Measurements from ENCODE around the gene NBEAL2.

The NBEAL2 gene

GRCh38 chr3:46978985-46979944 lies at the start of gene NBEAL2:
TSS of gene NBEAL2 (plus strand) at chr3:46979666. CDS start at chr3:46979862, 196 bp downstream.
- peak; percentile 96 for DNase-seq

DNA sequence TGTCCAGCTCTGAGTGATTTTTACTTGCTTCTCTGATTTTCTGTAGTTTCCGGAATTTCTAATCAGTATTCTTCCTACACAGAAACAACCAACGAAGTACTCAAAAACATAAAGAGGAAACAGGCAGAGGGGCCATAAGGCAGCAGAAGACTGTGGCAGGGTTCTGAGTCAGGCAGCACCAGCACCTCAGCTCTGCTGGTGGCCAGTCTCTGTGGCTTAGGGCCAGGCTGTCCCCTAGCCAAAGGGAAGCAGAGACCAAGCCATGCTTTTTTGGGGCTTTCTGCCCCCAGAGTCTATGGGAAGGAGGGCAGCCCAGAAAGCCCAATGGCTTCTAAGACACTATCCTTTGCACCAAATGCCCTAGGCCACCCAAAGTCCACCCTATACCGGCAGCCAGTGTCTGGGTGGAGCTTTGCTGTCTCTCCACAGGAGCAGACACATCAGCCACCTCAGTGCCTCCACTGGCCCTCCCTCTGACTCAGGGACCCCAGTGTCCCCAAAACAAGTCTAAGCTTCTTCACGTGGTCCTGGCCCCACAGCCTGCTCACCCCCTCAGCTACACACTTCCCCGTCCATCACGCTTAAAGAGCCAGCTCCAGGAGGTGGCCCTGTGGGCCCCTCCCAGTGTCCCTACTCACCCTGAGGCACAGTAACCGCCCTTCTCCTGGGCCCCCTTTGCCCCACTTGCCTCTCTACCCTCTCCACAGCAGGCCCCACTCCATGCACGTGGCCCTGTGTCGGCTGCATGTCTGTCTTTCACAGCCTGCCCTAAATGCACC lies 49.1 kb upstream of the NBEAL2 start:
- no peak for DNase-seq

DNA sequence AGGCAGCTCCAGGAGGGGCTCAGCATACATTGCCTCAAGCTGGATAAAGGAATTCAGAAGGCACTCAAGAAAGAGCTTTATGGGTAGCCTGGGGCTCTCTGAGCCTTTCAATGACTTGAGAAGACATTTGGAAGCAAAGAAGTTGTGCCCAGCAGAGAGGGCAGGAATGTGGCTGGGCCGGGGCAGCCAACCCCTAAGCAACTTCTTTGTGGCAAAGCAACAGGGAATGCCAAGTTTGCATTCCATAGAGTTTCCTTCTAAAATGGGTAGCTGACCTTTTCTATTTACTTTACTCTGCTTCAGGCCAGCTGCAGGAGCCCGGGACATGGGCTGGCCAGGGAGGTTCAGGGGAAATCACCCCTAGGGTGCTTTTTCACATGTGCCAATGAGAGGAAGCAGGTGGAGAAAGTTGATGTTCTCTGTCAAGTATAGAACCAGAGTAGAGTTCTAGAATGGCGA lies 48.5 kb upstream of the NBEAL2 start:
- DNase-seq: no peak

- peak; percentile 32 for DNase-seq
Observed at GRCh38 chr3:46931631-46932331, 47.7 kb upstream of the NBEAL2 start.

DNA sequence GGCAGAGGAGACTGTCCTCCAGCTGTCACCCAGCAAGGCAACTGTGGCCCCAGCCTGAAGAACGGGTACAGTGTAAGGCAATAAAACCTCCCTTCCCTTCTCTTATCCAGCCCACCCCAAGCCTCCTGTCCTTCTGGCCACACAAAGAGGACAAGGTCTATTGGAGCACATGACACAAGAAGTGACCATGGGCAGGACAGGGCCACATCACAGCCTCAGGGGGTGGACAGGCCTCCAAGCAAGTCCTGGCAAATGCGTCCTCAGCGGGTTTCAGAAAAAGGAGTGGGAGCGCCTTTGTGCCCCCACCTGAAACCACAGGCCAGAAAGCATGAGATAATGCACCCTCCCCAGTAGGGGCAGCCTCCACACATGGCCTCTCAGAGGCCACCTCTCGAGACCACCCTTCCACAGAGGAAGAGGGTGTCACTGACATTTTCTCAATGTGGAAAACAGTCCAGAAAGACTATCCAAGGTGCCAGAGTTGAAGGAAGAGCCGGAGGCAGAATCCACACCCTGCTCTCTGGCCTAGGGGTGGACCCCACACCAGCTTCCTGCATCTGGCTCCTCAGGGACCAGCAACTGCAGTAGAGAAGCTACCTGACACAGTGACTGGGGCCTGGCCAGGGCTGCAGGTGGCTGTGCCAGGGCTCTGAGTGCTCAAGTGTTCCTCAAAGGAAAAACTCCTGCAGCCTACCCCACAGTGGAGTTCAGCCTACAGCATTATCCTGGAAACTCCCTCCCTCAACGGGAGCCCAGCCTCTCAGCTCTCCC lies 46.8 kb upstream of the NBEAL2 start:
- DNase-seq: no peak

GRCh38 chr3:46933261-46933660 lies 46.2 kb upstream of the NBEAL2 start:
- DNase-seq: no peak

GRCh38 chr3:46934072-46934471 lies 45.4 kb upstream of the NBEAL2 start:
- no peak for DNase-seq

GRCh38 chr3:46934498-46935167 lies 44.8 kb upstream of the NBEAL2 start:
- DNase-seq: no peak

GRCh38 chr3:46935168-46935858 lies 44.2 kb upstream of the NBEAL2 start:
- no peak for DNase-seq

GRCh38 chr3:46935989-46936558 lies 43.4 kb upstream of the NBEAL2 start:
- no peak for DNase-seq

- no peak for DNase-seq
Observed at GRCh38 chr3:46936733-46937250, 42.7 kb upstream of the NBEAL2 start.

DNA sequence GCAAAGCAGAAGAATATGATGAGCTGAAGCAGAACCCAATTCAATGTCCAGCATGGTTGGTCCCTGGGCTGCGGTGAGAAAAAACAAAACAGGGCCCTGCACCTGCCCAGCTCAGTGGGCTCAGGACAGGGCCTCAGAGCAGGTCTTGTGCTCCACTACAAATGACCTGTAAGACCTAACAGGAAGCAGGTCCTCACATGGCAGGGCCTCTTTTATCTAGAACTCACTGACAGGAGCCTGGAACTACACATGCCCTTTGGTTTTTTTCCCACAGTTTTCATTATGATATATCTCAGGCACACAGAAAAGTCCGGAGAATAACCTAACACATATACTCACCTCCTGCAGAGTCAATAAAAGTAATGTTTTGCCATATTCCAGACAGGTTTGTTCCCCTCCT lies 41.3 kb upstream of the NBEAL2 start:
- no peak for DNase-seq

DNA sequence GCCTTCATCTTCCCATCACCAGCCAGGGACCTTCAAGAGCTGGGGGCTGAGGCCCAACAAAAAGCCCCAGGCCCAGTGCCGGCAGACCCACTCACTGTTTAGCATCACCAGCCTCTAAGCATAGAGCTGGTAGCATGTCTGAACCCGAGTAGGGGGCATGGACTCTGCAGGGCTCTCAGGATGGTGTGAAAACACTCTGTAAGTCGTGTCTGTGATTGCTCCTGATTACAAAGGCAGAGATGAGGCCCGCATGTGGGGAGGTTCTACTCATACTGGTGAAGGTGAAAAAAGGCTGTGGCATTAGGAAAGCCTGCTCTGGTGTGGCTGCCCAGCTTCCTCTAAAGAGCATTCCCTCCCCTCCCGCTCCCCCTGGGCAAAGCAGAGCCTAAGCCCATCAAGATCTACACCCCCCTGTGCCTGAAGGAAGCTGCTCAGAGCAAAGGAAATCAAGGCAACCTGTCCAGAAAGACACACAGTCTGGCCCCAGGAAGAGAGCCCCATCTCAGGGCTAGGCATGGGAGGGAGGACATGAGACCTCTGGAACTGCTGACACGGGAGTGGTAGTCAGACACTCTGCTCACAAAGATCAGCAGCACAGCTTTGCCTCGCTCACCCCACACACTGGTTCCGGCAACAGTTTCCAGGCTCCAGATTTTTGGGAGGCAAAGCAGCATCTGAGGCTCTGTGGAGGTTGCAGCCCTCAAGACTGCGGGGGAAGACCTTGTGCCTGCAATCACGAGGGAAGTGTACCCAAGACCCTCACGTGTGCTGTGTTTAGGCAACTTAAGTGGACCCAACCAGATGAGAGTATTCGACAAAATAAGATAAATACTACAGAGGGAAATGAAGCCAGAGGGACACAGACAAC lies 39.7 kb upstream of the NBEAL2 start:
- DNase-seq: no peak

DNA sequence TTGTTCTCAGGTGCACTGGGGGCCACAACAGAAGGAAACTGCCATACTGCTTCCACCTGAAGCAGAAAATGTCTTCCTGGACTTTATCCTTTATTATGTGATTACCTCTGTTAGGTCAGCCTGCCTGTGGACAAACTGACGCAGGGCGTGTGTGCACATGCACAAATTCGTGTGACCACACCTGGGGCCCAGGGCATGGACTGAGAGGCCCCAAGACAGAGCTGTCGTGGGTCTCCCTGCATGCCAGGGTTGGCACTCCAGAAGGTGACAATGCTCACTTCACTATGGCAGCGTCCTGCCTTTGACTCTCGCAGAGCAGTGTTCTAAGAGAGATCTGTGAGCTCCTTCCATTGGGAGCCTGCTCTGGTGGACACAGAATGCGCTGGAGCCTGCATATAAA lies 37.4 kb upstream of the NBEAL2 start:
- DNase-seq: no peak

DNA sequence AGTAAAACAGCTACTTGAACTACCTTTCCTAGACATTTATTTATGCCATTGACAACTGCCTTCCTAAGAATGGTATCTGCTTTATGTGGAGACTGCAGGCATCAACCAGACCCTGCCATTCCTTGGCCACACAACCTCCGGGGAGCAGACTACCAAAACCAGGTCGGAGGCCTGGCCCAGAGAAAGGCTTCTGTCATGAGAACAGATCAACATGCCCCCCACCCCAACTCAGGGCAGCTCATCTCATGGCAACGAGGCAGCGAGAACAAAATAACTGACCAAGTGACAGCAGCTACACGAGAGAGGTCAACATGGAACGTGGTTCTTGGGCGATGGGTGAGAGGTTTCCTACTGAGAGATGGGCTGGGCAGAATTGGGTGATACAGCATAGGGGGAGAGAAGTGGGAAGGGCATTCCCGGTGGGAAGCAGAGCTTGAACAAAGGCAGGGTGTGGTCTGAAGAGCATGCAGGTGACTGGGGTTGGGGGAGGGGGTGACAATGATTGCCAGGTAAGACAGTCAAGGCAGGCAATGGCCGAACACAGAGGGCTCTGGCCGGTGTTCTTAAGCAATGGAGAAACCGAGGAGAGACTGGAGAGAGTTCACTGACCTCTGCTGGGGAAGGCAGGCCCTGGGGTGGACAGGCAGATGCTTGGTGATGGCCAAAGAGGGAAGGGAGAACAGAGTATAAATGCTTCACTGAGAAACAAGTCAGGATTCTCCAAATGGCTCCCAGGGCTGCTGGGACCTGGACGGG lies 36.8 kb upstream of the NBEAL2 start:
- no peak for DNase-seq

- no peak for DNase-seq
Observed at GRCh38 chr3:46943237-46944187, 36.0 kb upstream of the NBEAL2 start.

DNA sequence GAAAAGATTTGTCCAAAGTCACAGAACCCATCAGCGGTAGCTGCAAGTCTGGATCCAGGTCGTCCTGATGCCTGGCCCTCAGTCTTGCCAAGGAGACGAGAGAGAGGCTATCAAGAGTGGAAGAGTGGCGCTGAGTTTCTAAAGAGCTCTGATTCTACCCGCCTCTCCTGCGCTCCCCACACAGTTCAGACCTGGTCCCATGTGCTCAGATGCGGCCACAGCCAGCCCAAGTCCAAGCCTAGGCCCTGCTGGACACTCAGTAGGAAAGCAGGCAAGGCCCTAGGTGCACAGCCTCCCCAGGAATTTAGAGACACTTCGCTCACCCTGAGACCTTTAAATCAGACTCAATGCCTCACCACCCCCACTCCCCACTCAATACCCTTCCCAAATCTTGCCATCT lies 35.3 kb upstream of the NBEAL2 start:
- DNase-seq: no peak

DNA sequence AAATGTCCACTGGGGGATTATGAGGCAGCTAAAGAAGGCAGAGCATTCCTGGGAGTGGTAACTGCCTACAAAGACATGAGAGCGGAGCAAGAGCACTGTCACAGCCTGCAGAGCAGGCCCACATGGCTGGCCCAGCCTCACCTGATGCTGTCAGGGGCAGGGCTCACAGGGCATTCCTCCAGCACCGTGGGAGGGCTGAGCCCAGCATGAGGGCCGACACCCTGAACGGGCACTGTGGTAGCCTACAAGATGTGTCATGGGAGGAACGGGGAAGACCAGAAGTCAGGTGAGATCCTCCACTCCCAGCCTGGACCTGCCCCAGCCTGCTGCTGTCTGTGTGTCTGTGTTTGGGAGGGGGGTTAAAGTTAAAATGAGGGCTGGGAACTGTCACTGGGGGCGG lies 33.0 kb upstream of the NBEAL2 start:
- DNase-seq: no peak
